ENCODE data around the gene ITGA7. TPM values are rescaled to one million over a fixed set of nuclear protein-coding genes. Genes with fewer than 3 reads are reported as not detected.

ITGA7 gene
- total RNA-seq, 1 donor from 2014 or later, result 156 TPM

DNA sequence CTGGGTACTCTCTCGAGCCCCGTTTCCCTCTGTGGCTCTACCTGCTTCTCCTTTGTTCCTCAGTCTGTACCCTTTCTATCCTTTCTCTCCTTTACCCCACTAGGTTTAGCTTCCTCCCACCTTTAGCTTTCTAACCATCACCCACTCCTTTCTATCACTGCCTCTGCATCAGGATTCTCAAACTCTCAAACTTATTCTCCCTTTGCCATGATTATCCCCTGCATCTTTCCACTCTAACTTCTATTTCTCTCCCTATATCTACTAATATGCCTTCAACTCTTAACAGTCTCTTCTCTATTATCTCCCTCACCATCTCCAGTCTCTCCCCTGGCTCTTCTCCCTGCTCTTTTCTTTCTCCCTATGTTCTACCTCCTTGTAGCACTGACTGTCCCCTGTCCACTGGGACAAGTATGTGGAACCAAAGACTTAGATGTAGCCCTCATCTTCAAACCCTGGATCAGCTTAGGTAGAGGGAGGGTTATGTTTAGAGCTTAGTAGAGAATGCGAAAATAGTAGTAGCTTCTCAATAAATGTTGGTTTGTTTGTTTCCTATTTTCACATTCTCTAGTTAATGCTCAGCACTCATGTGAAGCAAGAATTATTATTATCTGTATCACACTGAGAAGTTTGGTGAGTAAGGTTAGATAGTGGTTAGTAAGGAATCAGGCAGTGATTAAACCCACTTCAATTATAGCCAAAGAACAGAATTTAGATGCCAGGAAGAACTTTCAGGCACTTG is 38.6 kb upstream of the ITGA7 start:
- Mint-ChIP-seq H3K9me3 (ENCODE audit: unreplicated experiment) (peaks cover 21% of the 10 kb centered on the region), H3K27ac (ENCODE audit: unreplicated experiment) (peak overlapping the region; percentile 97), H3K4me1 (ENCODE audit: low read depth, unreplicated experiment) (peaks cover 52% of the 10 kb centered on the region), H3K36me3 (ENCODE audit: unreplicated experiment) (no peaks in the 10 kb centered on the region), H3K27me3 (ENCODE audit: unreplicated experiment) (peaks cover 13% of the 10 kb centered on the region), H3K4me3 (ENCODE audit: unreplicated experiment) (peak overlapping the region; percentile 89)
- TF ChIP-seq, protein P1, sequence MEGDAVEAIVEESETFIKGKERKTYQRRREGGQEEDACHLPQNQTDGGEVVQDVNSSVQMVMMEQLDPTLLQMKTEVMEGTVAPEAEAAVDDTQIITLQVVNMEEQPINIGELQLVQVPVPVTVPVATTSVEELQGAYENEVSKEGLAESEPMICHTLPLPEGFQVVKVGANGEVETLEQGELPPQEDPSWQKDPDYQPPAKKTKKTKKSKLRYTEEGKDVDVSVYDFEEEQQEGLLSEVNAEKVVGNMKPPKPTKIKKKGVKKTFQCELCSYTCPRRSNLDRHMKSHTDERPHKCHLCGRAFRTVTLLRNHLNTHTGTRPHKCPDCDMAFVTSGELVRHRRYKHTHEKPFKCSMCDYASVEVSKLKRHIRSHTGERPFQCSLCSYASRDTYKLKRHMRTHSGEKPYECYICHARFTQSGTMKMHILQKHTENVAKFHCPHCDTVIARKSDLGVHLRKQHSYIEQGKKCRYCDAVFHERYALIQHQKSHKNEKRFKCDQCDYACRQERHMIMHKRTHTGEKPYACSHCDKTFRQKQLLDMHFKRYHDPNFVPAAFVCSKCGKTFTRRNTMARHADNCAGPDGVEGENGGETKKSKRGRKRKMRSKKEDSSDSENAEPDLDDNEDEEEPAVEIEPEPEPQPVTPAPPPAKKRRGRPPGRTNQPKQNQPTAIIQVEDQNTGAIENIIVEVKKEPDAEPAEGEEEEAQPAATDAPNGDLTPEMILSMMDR (IDR thresholded peaks at IDR 0.05; ENCODE audit: partially characterized antibody, unreplicated experiment), result no peak
- DNase-seq, result no peak

DNA sequence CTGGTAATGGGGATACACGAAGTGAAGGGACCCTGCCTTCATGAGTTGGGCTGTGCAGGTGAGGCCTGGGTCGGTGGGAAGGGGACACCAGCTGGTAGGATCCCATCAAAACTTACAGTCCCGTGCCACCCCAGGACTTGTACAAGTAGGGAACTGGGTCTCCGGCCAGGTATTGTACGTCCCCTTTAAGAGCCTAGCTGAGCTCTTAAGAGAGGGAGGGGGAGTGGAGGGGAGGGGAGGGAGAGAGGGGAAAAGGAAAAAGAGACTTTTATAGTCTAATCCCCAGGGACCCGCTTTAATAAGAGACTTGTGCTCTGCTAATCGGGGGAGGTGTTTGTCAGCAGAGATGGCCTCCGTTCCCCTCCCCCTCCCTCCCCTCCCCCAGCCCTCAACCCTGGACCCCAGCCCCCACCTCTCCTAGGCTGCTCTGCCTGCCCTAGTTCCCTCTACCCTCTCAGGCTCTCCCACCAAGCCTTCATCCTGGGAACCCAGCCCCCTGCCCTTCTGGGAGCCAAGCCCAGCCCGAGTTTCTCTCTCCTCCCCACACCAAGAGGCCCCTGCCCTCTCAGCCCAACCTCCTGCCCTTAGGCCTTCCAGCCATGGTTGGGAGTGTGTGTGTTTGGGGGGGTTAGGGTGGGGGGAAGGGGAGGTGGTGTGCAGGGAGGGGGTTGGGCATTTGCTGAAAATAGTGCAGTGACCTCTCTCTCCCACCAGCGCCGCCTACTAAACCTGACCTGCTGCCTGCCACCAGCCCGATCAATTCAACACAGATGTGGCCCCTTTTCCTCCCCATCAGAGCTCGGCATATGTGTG is 37.9 kb upstream of the ITGA7 start:
- peaks cover 44% of the 10 kb centered on the region for H3K4me1 Mint-ChIP-seq (ENCODE audit: low read depth, unreplicated experiment)
- H3K4me3 Mint-ChIP-seq (ENCODE audit: unreplicated experiment), result peak overlapping the region; percentile 99
- peaks cover 13% of the 10 kb centered on the region for H3K27me3 Mint-ChIP-seq (ENCODE audit: unreplicated experiment)
- TF ChIP-seq, protein P1 (IDR thresholded peaks at IDR 0.05; ENCODE audit: partially characterized antibody, unreplicated experiment), result no peak
- peak; percentile 85 for DNase-seq
- H3K9me3 Mint-ChIP-seq (ENCODE audit: unreplicated experiment), result peaks cover 21% of the 10 kb centered on the region
- H3K36me3 Mint-ChIP-seq (ENCODE audit: unreplicated experiment), result no peaks in the 10 kb centered on the region
- peak overlapping the region; percentile 97 for H3K27ac Mint-ChIP-seq (ENCODE audit: unreplicated experiment)

DNA sequence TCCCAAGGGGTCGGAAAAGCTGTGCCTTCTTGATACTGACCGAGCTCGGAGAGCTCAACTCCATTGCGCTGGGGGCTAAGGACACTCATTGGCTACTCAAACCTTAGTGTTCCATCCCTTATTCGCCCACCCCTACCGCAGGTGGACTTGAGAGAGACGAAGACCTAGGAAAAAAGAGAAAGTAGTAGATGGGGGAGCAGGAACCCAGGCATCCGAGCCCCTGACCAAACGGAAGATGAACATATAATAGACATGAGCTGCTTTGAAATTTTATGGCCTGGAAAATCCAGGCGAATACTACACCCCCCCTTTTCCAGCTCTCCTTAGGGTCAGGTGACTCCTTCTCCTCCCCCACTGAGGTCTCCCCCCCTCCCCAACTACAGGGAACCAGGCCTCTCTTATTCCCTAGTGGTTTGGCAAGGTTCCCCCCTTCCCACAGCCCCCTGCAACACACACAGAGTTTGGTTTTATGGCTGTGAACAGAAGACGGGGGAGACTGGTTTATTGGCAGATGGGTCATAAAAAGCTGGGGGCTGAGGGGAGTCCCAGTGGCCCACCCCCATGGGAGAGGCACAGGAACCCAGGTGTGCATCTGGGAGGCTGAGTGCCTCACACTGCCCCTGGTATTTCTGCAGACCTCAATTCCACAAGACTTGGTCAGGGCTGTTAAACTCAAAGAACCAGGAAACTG is 36.8 kb upstream of the ITGA7 start:
- TF ChIP-seq, protein P1 (IDR thresholded peaks at IDR 0.05; ENCODE audit: partially characterized antibody, unreplicated experiment), result no peak
- Mint-ChIP-seq H3K27ac (ENCODE audit: unreplicated experiment) (peak overlapping the region; percentile 95), H3K4me1 (ENCODE audit: low read depth, unreplicated experiment) (peaks cover 42% of the 10 kb centered on the region), H3K36me3 (ENCODE audit: unreplicated experiment) (no peaks in the 10 kb centered on the region), H3K27me3 (ENCODE audit: unreplicated experiment) (peaks cover 13% of the 10 kb centered on the region), H3K9me3 (ENCODE audit: unreplicated experiment) (peaks cover 19% of the 10 kb centered on the region), H3K4me3 (ENCODE audit: unreplicated experiment) (peak overlapping the region; percentile 99)
- no peak for DNase-seq

DNA sequence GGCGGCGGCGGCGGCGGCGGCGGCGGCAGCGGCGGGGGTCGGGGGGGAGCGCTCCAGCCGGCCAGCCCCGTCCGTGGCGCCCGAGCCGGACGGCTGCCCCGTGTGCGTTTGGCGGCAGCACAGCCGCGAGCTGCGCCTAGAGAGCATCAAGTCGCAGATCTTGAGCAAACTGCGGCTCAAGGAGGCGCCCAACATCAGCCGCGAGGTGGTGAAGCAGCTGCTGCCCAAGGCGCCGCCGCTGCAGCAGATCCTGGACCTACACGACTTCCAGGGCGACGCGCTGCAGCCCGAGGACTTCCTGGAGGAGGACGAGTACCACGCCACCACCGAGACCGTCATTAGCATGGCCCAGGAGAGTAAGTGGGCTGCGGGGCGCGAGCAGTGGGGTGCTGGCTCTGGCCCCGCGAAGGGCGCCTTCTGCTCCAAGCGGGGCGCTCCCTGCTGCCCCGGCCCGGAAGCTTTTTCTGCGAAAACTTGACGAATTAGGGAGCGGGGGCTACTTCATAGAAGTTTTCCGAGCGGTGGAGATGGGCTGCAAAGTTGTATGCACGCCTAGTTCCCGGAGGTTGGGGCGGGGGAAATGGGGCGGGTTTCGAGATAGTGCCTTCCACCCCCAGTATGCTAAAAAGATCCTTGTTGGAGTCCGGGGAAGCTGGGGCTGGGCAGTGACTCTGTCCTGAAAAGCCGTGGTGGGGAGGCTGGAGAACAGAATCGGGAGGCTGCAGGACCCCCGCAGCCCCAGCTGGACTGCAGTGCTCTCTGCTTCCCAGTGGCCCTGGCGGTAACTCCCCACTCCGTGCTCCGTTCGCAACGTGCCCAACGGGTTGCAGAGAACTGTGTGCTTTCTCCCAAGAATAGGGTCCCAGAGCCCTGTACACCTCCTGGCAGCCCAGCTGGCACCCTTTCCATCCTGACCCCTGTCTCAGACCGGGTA is 36.0 kb upstream of the ITGA7 start:
- TF ChIP-seq, protein P1 (IDR thresholded peaks at IDR 0.05; ENCODE audit: partially characterized antibody, unreplicated experiment), result no peak
- peak; percentile 67 for DNase-seq
- H3K4me1 Mint-ChIP-seq (ENCODE audit: low read depth, unreplicated experiment), result peaks cover 34% of the 10 kb centered on the region
- H3K27me3 Mint-ChIP-seq (ENCODE audit: unreplicated experiment), result peaks cover 13% of the 10 kb centered on the region
- H3K4me3 Mint-ChIP-seq (ENCODE audit: unreplicated experiment), result peak overlapping the region; percentile 99
- peak overlapping the region; percentile 95 for H3K27ac Mint-ChIP-seq (ENCODE audit: unreplicated experiment)
- peaks cover 19% of the 10 kb centered on the region for H3K9me3 Mint-ChIP-seq (ENCODE audit: unreplicated experiment)
- no peaks in the 10 kb centered on the region for H3K36me3 Mint-ChIP-seq (ENCODE audit: unreplicated experiment)

All from glutamatergic neuron (in vitro differentiated cells).